GM12892 (cell line): ENCODE results near the gene CPXM2.

Experiments
- POLR2A ChIP-seq: IDR thresholded peaks from 2 replicates; pipeline ENCODE4 v1.6.1; 2011; ENCODE audit warnings: low read depth, low read length, control low read depth
- POLR2AphosphoS5 ChIP-seq: IDR thresholded peaks from 2 replicates; pipeline ENCODE4 v1.6.1; 2011; ENCODE audit warnings: low read depth, low read length, control low read depth
- TAF1 ChIP-seq: IDR thresholded peaks from 2 replicates; pipeline ENCODE4 v1.6.1; 2011; ENCODE audit warnings: low read depth, mild to moderate bottlenecking, control low read depth, low read length, borderline replicate concordance

GRCh38 chr10:123726381-123726780 lies 165.2 kb downstream of the CPXM2 start:
- TF ChIP-seq POLR2A (no peak), POLR2AphosphoS5 (no peak), TAF1 (no peak)
